Measurements from ENCODE around the gene IL5.
"Not testable (repeated sequence)": the region's sequence is repeated elsewhere in the genome, so short reads cannot be mapped to it uniquely, and the experiment has no call there.

The IL5 gene

DNA sequence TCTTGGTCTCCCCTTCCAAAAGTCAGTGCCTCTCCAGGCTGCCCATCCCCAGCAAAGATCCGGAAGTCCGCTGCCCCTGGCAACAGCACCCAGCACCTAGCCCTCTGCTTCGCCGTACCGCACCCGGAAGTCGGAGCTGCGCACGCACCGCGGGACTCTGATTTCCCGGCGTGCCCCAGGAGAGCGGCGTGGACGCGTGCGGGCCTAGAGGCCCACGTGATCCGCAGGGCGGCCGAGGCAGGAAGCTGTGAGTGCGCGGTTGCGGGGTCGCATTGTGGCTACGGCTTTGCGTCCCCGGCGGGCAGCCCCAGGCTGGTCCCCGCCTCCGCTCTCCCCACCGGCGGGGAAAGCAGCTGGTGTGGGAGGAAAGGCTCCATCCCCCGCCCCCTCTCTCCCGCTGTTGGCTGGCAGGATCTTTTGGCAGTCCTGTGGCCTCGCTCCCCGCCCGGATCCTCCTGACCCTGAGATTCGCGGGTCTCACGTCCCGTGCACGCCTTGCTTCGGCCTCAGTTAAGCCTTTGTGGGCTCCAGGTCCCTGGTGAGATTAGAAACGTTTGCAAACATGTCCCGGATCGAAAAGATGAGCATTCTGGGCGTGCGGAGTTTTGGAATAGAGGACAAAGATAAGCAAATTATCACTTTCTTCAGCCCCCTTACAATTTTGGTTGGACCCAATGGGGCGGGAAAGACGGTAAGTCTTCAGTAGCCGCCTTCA, 13.6 kb upstream of the IL5 start, which contains the start of gene RAD50:
Gene RAD50 (plus strand): TSS at position 215 of the 715 bp plus-strand sequence. CDS start 348 bp downstream, at position 563.
- Histone ChIP-seq H3K36me3 (ENCODE audit: control insufficient read depth, insufficient read depth, low read length) (peaks cover 5% of the 10 kb centered on the region), H3K9ac (ENCODE audit: low read depth, low read length) (peak within 1 kb of the TSS; percentile 90), H3K27me3 (ENCODE audit: control insufficient read depth, insufficient read depth, low read length) (no peaks in the 10 kb centered on the region), H3K4me3 (ENCODE audit: low read depth, low read length) (peak within 1 kb of the TSS; percentile 90), H3K4me1 (ENCODE audit: control insufficient read depth, insufficient read depth, low read length) (no peaks in the 10 kb centered on the region), H3K9me3 (ENCODE audit: control insufficient read depth, insufficient read depth, low read length) (no peaks in the 10 kb centered on the region)

DNA sequence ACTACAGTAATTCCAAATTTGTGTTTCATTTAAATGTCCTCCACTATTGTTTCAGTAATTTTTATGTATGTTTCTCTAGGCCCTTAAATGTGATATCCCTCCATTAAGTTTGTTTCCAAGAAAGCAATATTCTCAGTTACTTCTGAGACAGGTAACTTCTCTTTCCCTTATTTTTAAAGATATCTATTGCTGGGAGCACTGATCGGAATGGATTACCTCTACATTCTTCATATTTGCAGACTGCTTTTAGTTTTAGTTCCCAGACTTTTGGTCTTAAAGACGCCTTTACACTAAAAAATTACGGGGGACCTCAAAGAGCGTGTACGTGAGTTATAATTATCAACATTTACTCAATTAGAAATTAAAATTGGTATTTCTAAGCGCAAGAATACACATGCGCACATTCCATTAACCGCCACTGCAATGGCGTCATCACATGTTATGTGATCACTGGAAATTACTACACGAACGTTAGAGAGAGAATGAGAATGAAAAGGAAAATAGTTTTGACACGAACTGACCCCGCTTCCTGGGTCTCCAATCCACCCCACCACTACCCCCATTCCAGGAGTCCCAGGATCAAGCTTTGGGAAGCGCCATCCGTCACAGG, 12.9 kb upstream of the IL5 start:
- Histone ChIP-seq H3K9me3 (ENCODE audit: control insufficient read depth, insufficient read depth, low read length) (no peaks in the 10 kb centered on the region), H3K4me3 (ENCODE audit: low read depth, low read length) (peak overlapping the region; percentile 90)

DNA sequence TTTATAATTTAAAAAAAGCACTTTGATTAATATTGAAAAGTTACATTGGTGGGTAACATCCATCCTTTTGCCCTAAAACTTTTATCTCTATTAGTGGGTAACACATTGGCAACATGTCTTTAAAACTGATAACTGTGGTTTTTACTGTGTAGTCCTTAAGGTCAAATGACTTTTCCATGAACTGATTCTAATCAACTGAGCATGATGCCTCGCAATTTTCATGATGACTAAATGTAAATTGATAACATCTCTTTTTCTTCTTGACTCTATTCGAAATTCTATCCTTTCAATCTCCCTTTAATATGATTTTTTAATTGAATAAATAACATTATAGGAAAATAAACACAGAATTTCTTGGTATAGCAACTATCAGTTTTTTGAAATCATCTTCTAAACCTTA, 6.3 kb upstream of the IL5 start:
- Histone ChIP-seq H3K36me3 (ENCODE audit: control insufficient read depth, insufficient read depth, low read length) (no peaks in the 10 kb centered on the region), H3K27me3 (ENCODE audit: control insufficient read depth, insufficient read depth, low read length) (no peaks in the 10 kb centered on the region), H3K9ac (ENCODE audit: low read depth, low read length) (no peak overlapping the region), H3K4me3 (ENCODE audit: low read depth, low read length) (no peak overlapping the region), H3K4me1 (ENCODE audit: control insufficient read depth, insufficient read depth, low read length) (no peaks in the 10 kb centered on the region), H3K9me3 (ENCODE audit: control insufficient read depth, insufficient read depth, low read length) (no peaks in the 10 kb centered on the region)

More for the DNA sequence above, 12.9 kb upstream of the IL5 start:
- Histone ChIP-seq H3K27me3 (ENCODE audit: control insufficient read depth, insufficient read depth, low read length) (no peaks in the 10 kb centered on the region), H3K4me1 (ENCODE audit: control insufficient read depth, insufficient read depth, low read length) (no peaks in the 10 kb centered on the region), H3K36me3 (ENCODE audit: control insufficient read depth, insufficient read depth, low read length) (peaks cover 4% of the 10 kb centered on the region), H3K9ac (ENCODE audit: low read depth, low read length) (peak overlapping the region; percentile 90)

DNA sequence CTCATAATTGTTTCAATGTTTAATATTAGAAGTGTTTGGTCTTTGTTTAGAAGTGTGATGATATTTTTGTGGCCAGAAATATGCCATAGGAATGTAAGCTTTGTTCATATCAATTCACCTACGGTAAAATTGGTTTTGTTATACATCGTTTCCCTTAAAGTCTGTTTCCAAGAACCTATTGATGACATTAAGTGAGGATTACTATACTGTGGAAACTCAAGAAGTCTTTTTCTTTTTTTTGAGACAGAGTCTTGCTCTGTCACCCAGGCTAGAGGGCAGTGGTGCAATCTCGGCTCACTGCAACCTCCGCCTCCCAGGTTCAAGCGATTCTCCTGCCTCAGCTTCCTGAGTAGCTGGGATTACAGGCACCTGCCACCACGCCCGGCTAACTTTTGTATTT, 5.5 kb upstream of the IL5 start:
- H3K36me3 ChIP-seq (ENCODE audit: control insufficient read depth, insufficient read depth, low read length); H3K4me1 ChIP-seq (ENCODE audit: control insufficient read depth, insufficient read depth, low read length); H3K9ac ChIP-seq (ENCODE audit: low read depth, low read length); H3K9me3 ChIP-seq (ENCODE audit: control insufficient read depth, insufficient read depth, low read length); H3K27me3 ChIP-seq (ENCODE audit: control insufficient read depth, insufficient read depth, low read length); H3K4me3 ChIP-seq (ENCODE audit: low read depth, low read length): not testable (repeated sequence)

DNA sequence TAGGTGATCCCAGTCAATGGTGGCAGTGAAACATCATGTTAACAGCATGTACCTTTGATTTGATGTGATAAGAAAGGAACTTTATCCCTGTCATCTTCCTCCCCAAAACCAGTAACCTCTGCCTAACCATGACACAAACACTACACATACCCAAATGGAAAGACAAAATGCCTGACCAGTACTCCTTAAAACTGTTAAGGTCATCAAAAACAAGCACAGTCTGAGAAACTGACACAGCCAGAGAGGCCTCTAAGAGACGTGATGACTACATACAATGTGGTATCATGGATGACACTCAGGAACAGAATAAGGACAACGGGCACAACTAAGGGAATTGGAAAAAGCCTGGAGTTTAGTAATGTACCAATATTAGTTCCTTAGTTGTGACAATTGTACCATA, 3.9 kb upstream of the IL5 start:
- Histone ChIP-seq H3K9ac (ENCODE audit: low read depth, low read length) (no peak overlapping the region), H3K36me3 (ENCODE audit: control insufficient read depth, insufficient read depth, low read length) (no peaks in the 10 kb centered on the region), H3K27me3 (ENCODE audit: control insufficient read depth, insufficient read depth, low read length) (no peaks in the 10 kb centered on the region), H3K4me1 (ENCODE audit: control insufficient read depth, insufficient read depth, low read length) (no peaks in the 10 kb centered on the region), H3K9me3 (ENCODE audit: control insufficient read depth, insufficient read depth, low read length) (no peaks in the 10 kb centered on the region), H3K4me3 (ENCODE audit: low read depth, low read length) (no peak overlapping the region)

DNA sequence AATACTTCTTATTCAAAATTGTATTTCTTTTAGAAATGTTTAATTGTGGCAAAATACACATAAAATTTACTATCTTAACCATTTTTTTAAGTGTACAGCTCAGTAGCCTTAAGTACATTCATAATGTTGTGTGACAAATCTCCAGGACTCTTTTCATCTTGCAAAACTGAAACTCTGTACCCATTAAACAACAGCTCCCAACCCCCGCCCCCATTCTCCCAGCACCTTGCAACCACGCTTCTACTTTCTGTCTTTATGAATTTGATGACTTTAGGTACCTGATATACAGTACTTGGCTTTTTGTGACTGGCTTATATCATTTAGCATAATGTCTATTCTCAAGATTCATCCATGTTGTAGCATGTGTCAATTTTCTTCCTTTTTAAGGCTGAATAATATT, 2.8 kb upstream of the IL5 start:
- Histone ChIP-seq H3K9me3 (ENCODE audit: control insufficient read depth, insufficient read depth, low read length) (no peaks in the 10 kb centered on the region), H3K4me3 (ENCODE audit: low read depth, low read length) (no peak overlapping the region), H3K4me1 (ENCODE audit: control insufficient read depth, insufficient read depth, low read length) (no peaks in the 10 kb centered on the region), H3K27me3 (ENCODE audit: control insufficient read depth, insufficient read depth, low read length) (no peaks in the 10 kb centered on the region), H3K36me3 (ENCODE audit: control insufficient read depth, insufficient read depth, low read length) (no peaks in the 10 kb centered on the region), H3K9ac (ENCODE audit: low read depth, low read length) (no peak overlapping the region)

DNA sequence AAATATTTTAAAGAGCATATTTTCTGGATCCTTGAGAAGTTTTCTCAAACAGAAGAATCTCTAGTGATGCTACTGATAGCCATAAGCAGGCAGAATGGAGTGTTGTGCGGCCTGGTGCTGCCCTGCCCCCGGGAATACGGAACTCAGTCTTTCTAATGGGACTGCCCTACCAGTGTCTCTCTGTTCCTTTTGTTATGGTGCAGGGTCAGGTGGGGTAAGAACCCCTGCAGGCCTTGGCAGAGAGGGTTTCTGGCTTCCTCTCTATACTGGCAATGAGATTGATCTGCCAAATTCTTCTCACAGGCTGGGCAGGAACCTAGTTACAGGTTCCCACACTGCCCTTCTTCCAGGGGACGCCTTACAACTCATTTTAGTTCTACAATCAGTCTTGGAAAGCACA, 2.6 kb downstream of the IL5 start:
- no peaks in the 10 kb centered on the region for H3K4me1 ChIP-seq (ENCODE audit: control insufficient read depth, insufficient read depth, low read length)
- H3K9ac ChIP-seq (ENCODE audit: low read depth, low read length), result no peak overlapping the region
- no peak overlapping the region for H3K4me3 ChIP-seq (ENCODE audit: low read depth, low read length)
- H3K36me3 ChIP-seq (ENCODE audit: control insufficient read depth, insufficient read depth, low read length), result no peaks in the 10 kb centered on the region
- H3K9me3 ChIP-seq (ENCODE audit: control insufficient read depth, insufficient read depth, low read length), result no peaks in the 10 kb centered on the region
- no peaks in the 10 kb centered on the region for H3K27me3 ChIP-seq (ENCODE audit: control insufficient read depth, insufficient read depth, low read length)

DNA sequence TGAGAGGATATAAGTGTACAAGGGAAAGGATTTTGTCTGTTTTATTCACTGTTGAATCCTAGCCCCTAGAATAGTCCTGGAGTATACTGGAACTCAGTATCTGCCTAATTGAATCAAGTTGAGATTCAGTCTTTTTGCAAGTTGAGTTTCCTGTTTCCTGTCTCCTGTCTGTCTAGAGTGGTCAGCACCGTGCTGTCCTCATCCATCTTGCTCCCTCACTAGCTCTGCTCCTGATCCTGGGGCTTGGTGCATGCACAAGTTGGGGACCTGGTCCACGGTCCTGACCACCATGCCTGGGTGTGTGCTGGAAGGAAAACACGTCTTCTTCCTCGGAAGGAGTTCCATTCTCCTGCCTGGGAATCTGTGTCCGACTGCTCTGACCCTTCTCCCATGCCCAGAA, 3.2 kb downstream of the IL5 start:
- Histone ChIP-seq H3K9me3 (ENCODE audit: control insufficient read depth, insufficient read depth, low read length) (no peaks in the 10 kb centered on the region), H3K4me3 (ENCODE audit: low read depth, low read length) (no peak overlapping the region), H3K9ac (ENCODE audit: low read depth, low read length) (no peak overlapping the region), H3K36me3 (ENCODE audit: control insufficient read depth, insufficient read depth, low read length) (no peaks in the 10 kb centered on the region), H3K4me1 (ENCODE audit: control insufficient read depth, insufficient read depth, low read length) (no peaks in the 10 kb centered on the region), H3K27me3 (ENCODE audit: control insufficient read depth, insufficient read depth, low read length) (no peaks in the 10 kb centered on the region)

DNA sequence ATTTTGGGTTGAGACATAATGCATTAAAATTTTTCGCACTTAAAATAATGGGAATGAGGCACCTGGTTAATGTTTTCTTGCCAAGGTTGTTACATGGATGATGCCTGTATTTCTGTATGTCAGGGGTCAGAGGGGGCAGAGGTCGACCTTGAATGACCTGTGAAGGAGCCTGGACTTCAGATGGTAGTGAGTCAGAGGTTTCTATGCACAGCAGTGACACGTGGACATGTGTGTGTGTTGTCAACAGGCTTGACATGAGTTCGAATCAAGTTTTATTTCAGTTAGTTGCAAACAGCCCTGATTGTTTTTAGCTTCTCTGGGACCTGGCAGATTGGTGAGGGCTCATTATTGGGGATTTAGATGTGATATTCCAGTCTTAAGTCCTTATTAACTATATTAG, 3.6 kb downstream of the IL5 start:
- no peak overlapping the region for H3K9ac ChIP-seq (ENCODE audit: low read depth, low read length)
- no peaks in the 10 kb centered on the region for H3K36me3 ChIP-seq (ENCODE audit: control insufficient read depth, insufficient read depth, low read length)
- no peak overlapping the region for H3K4me3 ChIP-seq (ENCODE audit: low read depth, low read length)
- H3K4me1 ChIP-seq (ENCODE audit: control insufficient read depth, insufficient read depth, low read length), result no peaks in the 10 kb centered on the region
- no peaks in the 10 kb centered on the region for H3K9me3 ChIP-seq (ENCODE audit: control insufficient read depth, insufficient read depth, low read length)
- H3K27me3 ChIP-seq (ENCODE audit: control insufficient read depth, insufficient read depth, low read length), result no peaks in the 10 kb centered on the region

DNA sequence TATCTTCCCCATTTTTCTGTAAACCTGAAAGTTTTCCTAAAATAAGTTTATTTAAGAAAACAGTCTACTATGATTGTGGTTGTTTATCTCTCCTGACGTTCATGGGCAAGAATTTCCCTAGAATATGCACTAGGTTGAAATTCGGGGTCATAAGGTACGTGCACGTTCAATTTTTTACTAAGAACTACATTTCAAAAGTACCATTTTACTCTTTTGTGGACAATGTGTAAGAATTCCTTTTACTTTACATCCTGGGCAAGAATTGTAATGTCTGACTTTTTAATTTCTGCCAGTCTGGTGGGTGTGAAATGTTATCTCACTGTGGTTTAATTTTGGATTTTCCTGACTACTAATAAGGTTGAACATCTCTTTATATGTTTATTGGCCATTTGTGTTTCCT, 12.4 kb downstream of the IL5 start:
- H3K27me3 ChIP-seq (ENCODE audit: control insufficient read depth, insufficient read depth, low read length), result peaks cover 2% of the 10 kb centered on the region
- H3K9ac ChIP-seq (ENCODE audit: low read depth, low read length), result no peak overlapping the region
- no peaks in the 10 kb centered on the region for H3K9me3 ChIP-seq (ENCODE audit: control insufficient read depth, insufficient read depth, low read length)
- no peak overlapping the region for H3K4me3 ChIP-seq (ENCODE audit: low read depth, low read length)
- H3K4me1 ChIP-seq (ENCODE audit: control insufficient read depth, insufficient read depth, low read length), result no peaks in the 10 kb centered on the region
- H3K36me3 ChIP-seq (ENCODE audit: control insufficient read depth, insufficient read depth, low read length), result no peaks in the 10 kb centered on the region

DNA sequence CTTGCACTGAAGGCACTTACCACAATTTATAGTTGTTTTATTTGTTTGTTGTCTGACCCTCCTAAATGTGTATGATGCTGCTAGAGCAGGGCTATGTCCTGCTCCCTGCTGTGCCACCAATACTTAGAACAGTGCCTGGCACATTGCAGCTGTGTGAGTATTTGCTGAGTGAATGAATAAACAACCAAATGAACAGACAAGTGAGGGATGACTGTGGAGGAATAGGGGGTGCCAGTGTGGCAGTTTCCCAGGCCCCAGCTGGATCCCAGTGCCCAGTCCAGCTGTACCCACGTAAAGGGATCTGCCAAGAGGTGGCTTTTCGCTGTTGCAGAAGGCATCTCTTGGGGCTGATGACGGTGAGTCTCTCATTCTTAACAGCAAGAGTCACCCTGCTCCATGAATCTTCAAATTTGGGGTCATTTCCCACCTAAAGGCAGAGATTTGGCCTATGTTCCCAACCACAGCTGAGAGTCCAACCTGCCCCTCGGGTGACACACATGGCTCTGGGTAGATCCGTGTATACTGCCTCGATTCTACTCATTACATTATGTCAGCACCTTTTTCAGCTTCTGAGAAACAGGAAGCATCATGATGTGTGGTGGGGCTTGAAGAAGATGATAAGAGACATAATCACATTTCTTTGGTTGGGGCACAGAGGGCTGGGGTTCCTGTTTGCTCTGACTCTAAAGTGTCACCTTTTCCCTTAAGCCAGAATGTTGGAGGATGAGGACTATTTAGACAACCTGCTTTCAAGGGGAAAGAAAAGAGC, 14.3 kb downstream of the IL5 start:
- no peaks in the 10 kb centered on the region for H3K4me1 ChIP-seq (ENCODE audit: control insufficient read depth, insufficient read depth, low read length)
- no peak overlapping the region for H3K9ac ChIP-seq (ENCODE audit: low read depth, low read length)
- H3K4me3 ChIP-seq (ENCODE audit: low read depth, low read length), result no peak overlapping the region
- H3K27me3 ChIP-seq (ENCODE audit: control insufficient read depth, insufficient read depth, low read length), result peaks cover 2% of the 10 kb centered on the region
- H3K9me3 ChIP-seq (ENCODE audit: control insufficient read depth, insufficient read depth, low read length), result no peaks in the 10 kb centered on the region
- H3K36me3 ChIP-seq (ENCODE audit: control insufficient read depth, insufficient read depth, low read length), result no peaks in the 10 kb centered on the region

DNA sequence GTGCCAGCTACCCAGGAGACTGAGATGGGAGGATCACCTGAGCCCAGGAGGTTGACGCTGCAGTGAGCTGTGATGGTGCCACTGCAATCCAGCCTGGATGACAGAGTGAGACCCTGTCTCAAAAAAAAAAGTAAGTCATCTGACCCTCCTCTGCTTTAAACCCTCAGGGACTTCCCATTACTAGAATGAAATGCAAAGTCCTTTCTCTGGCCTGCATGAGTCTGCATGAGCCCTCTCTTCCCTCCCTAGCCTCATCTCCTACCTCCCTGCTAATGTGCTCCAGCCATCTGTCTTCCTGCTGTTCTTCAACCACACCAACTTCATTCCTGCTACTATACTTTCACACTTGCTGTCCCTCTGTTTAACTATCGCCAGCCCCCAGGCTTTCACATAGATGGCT, 15.3 kb downstream of the IL5 start:
- no peak overlapping the region for H3K9ac ChIP-seq (ENCODE audit: low read depth, low read length)
- H3K36me3 ChIP-seq (ENCODE audit: control insufficient read depth, insufficient read depth, low read length), result no peaks in the 10 kb centered on the region
- H3K27me3 ChIP-seq (ENCODE audit: control insufficient read depth, insufficient read depth, low read length), result peaks cover 2% of the 10 kb centered on the region
- H3K4me1 ChIP-seq (ENCODE audit: control insufficient read depth, insufficient read depth, low read length), result no peaks in the 10 kb centered on the region
- H3K4me3 ChIP-seq (ENCODE audit: low read depth, low read length), result no peak overlapping the region
- no peaks in the 10 kb centered on the region for H3K9me3 ChIP-seq (ENCODE audit: control insufficient read depth, insufficient read depth, low read length)
